ENCODE results near the gene COQ8B.

COQ8B gene

DNA sequence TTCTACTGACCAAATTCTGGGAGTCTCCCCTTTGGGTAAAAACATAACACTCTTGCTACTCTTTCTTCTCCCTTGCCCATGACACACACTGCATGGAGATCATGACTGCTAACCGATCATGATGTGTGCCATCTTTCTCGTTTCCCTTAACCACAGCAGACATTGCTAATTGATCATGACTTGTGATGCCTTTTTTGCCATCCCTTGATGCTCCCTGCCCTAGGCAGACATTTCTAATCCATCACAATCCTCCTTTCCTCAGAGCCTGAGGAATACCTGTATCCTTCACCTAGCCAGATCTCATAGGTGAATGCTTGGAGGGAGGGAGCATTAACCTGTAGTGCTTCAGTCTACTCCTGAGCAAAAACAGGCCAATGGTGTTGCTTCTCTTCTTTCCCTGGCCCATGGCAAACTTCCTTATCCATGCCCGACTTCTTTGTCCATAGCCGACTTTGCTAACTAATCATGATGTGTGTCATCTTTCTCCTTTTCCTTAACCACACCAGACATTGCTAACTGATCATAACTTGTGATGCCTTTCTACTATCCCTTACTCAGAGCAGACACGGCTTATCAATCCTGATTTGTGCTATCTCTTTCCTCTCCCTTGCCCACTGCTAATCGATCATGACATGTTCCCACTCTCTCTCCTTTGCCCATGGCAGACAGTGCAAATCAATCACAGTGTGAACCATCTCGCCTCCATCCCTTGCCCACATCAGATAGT lies 44.0 kb downstream of the COQ8B start:
- no peak overlapping the region for H3K4me3 ChIP-seq (ENCODE audit: low read length in 2 of 2)
- no peak overlapping the region for H3K27ac ChIP-seq (ENCODE audit: low read depth in 2 of 2, low read length in 2 of 2)
- H3K9me3 ChIP-seq (ENCODE audit: control insufficient read depth in 2 of 2, low read length in 2 of 2), result no peaks in the 10 kb centered on the region
- H3K4me1 ChIP-seq (ENCODE audit: control insufficient read depth in 2 of 2, insufficient read depth in 2 of 2, low read length in 2 of 2), result no peaks in the 10 kb centered on the region
- peaks cover 38 to 45% of the 10 kb centered on the region in 2 donors for H3K36me3 ChIP-seq (ENCODE audit: control insufficient read depth in 2 of 2, insufficient read depth in 2 of 2, low read length in 2 of 2)
- H3K9ac ChIP-seq (ENCODE audit: low read depth in 1 of 2, low read length in 2 of 2), result no peak overlapping the region
- H3K27me3 ChIP-seq (ENCODE audit: control insufficient read depth in 2 of 2, insufficient read depth in 2 of 2, low read length in 2 of 2), result no peaks in the 10 kb centered on the region

GRCh38 chr19:40672038-40672437 lies 44.6 kb downstream of the COQ8B start:
- no peak overlapping the region for H3K9ac ChIP-seq (ENCODE audit: low read depth in 1 of 2, low read length in 2 of 2)
- H3K4me3 ChIP-seq (ENCODE audit: low read length in 2 of 2), result no peak overlapping the region
- no peaks in the 10 kb centered on the region for H3K9me3 ChIP-seq (ENCODE audit: control insufficient read depth in 2 of 2, low read length in 2 of 2)
- H3K4me1 ChIP-seq (ENCODE audit: control insufficient read depth in 2 of 2, insufficient read depth in 2 of 2, low read length in 2 of 2), result no peaks in the 10 kb centered on the region
- H3K27ac ChIP-seq (ENCODE audit: low read depth in 2 of 2, low read length in 2 of 2), result no peak overlapping the region
- peaks cover 34 to 44% of the 10 kb centered on the region in 2 donors for H3K36me3 ChIP-seq (ENCODE audit: control insufficient read depth in 2 of 2, insufficient read depth in 2 of 2, low read length in 2 of 2)
- no peaks in the 10 kb centered on the region for H3K27me3 ChIP-seq (ENCODE audit: control insufficient read depth in 2 of 2, insufficient read depth in 2 of 2, low read length in 2 of 2)

DNA sequence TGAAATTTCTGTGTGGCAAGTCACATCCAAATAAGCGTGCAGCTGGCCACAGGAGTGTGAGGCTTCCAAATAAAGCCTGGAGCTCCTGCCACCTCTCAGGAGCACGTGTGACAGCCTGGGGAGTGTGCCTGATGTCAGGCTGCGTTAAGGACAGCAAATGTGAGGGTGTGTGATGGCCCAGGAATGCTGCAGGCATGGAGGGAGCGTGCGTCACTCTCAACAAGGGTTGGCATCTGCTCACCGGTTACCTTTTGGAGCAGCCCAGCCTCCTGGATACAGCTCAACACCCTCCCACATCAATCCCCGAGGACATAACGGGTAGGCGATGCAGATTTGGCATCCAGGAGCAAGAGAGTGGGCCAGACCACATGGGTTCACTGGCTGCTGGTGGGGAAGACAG lies 45.3 kb downstream of the COQ8B start:
- Histone ChIP-seq H3K4me1 (ENCODE audit: control insufficient read depth in 2 of 2, insufficient read depth in 2 of 2, low read length in 2 of 2) (no peaks in the 10 kb centered on the region), H3K27ac (ENCODE audit: low read depth in 2 of 2, low read length in 2 of 2) (no peak overlapping the region), H3K27me3 (ENCODE audit: control insufficient read depth in 2 of 2, insufficient read depth in 2 of 2, low read length in 2 of 2) (no peaks in the 10 kb centered on the region), H3K9me3 (ENCODE audit: control insufficient read depth in 2 of 2, low read length in 2 of 2) (no peaks in the 10 kb centered on the region), H3K4me3 (ENCODE audit: low read length in 2 of 2) (no peak overlapping the region), H3K36me3 (ENCODE audit: control insufficient read depth in 2 of 2, insufficient read depth in 2 of 2, low read length in 2 of 2) (peaks cover 32 to 41% of the 10 kb centered on the region in 2 donors), H3K9ac (ENCODE audit: low read depth in 1 of 2, low read length in 2 of 2) (no peak overlapping the region)

- H3K27ac ChIP-seq (ENCODE audit: low read depth in 2 of 2, low read length in 2 of 2), result no peak overlapping the region
- no peaks in the 10 kb centered on the region for H3K9me3 ChIP-seq (ENCODE audit: control insufficient read depth in 2 of 2, low read length in 2 of 2)
- H3K27me3 ChIP-seq (ENCODE audit: control insufficient read depth in 2 of 2, insufficient read depth in 2 of 2, low read length in 2 of 2), result no peaks in the 10 kb centered on the region
- peaks cover 32 to 37% of the 10 kb centered on the region in 2 donors for H3K36me3 ChIP-seq (ENCODE audit: control insufficient read depth in 2 of 2, insufficient read depth in 2 of 2, low read length in 2 of 2)
- H3K4me1 ChIP-seq (ENCODE audit: control insufficient read depth in 2 of 2, insufficient read depth in 2 of 2, low read length in 2 of 2), result no peaks in the 10 kb centered on the region
- no peak overlapping the region for H3K9ac ChIP-seq (ENCODE audit: low read depth in 1 of 2, low read length in 2 of 2)
- H3K4me3 ChIP-seq (ENCODE audit: low read length in 2 of 2), result no peak overlapping the region
These were observed 47.6 kb downstream of the COQ8B start for GRCh38 chr19:40668991-40669614.

GRCh38 chr19:40667602-40668001 lies 49.1 kb downstream of the COQ8B start:
- H3K36me3 ChIP-seq (ENCODE audit: control insufficient read depth in 2 of 2, insufficient read depth in 2 of 2, low read length in 2 of 2), result peaks cover 24 to 25% of the 10 kb centered on the region in 2 donors

DNA sequence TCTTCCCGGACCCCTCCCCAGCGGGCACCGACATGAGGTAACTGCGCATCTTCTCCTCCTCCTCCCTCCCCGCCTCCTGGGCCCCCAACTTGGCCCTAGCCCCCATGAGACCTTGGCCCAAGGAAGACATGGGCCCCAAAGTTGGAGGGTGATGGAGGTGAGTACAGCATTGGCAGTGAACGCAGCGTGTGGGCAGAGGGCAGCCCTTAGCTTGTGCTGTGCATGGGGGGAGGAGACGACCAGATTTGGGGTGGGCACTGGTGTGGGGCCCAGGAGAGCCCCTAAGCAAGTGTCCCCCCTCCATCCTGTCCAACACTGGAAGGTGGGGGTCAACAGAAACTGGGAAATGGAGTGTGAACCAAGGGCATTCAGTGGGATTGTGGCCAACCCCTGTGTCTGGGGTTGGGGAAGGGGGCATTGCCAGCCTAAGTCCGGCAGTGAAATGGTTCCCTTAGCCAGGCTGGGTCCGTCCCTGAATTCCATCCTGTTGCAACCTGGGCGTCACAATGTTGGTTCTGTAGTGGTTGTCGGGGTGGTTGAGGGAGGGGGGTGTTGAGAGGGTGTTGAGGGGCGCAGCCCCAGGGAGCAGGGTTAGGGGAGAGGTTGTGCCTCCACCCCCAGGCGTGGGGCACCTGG lies 49.8 kb downstream of the COQ8B start:
- Histone ChIP-seq H3K36me3 (ENCODE audit: control insufficient read depth in 2 of 2, insufficient read depth in 2 of 2, low read length in 2 of 2) (peaks cover 17 to 22% of the 10 kb centered on the region in 2 donors), H3K27me3 (ENCODE audit: control insufficient read depth in 2 of 2, insufficient read depth in 2 of 2, low read length in 2 of 2) (no peaks in the 10 kb centered on the region), H3K4me1 (ENCODE audit: control insufficient read depth in 2 of 2, insufficient read depth in 2 of 2, low read length in 2 of 2) (peaks cover 5 to 8% of the 10 kb centered on the region in 2 donors), H3K9me3 (ENCODE audit: control insufficient read depth in 2 of 2, low read length in 2 of 2) (no peaks in the 10 kb centered on the region), H3K27ac (ENCODE audit: low read depth in 2 of 2, low read length in 2 of 2) (no peak overlapping the region), H3K9ac (ENCODE audit: low read depth in 1 of 2, low read length in 2 of 2) (no peak overlapping the region), H3K4me3 (ENCODE audit: low read length in 2 of 2) (no peak overlapping the region)

More at GRCh38 chr19:40667602-40668001, 49.1 kb downstream of the COQ8B start:
- H3K4me3 ChIP-seq (ENCODE audit: low read length in 2 of 2), result no peak overlapping the region
- H3K4me1 ChIP-seq (ENCODE audit: control insufficient read depth in 2 of 2, insufficient read depth in 2 of 2, low read length in 2 of 2), result peaks cover 5 to 8% of the 10 kb centered on the region in 2 donors
- no peak overlapping the region for H3K9ac ChIP-seq (ENCODE audit: low read depth in 1 of 2, low read length in 2 of 2)
- no peaks in the 10 kb centered on the region for H3K27me3 ChIP-seq (ENCODE audit: control insufficient read depth in 2 of 2, insufficient read depth in 2 of 2, low read length in 2 of 2)
- H3K9me3 ChIP-seq (ENCODE audit: control insufficient read depth in 2 of 2, low read length in 2 of 2), result no peaks in the 10 kb centered on the region
- no peak overlapping the region for H3K27ac ChIP-seq (ENCODE audit: low read depth in 2 of 2, low read length in 2 of 2)

DNA sequence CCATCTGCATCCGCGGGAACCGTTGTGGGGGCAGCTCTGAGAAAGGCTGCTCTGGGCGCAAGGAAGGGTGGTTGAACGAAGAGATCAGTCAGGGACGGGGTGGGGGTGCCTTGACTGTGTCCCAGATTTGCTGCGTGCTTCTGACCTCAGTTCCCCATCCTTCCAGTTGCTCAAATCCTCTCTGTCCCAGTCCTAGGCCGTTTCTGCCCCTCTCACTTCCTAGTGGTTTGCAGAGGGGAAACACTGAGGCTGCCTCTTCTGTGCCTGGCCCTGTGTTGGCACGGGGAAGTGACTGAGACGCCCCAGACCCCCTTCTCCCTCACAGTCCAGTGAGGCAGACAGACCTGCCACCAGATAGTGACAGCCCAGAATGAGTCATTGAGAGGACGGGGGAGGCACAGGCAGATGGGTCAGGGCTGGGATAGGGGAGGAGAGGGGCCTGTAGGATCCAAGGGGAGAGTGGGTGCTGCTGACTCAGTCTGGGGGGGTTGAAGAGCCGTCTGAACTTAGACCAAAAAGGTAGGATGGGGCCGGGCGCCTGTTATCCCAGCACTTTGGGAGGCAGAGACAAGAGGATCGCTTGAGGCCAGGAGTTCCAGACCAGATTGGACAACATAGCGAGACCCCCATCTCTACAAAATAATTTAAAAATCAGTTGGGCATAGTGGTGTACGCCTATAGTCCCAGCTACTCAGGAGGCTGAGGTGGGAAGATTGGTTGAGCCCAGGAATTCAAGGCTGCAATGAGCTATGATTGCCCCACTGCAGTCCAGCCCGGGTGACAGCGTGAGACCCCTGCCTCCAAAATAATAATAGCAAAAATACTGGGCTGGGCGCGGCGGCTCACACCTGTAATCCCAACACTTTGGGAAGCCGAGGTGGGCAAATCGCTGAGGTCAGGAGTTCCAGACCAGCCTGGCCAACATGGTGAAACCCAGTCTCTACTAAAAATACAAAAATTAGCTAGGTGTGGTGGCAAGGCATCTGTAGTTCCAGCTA lies 52.7 kb downstream of the COQ8B start:
- peaks cover 5 to 8% of the 10 kb centered on the region in 2 donors for H3K4me1 ChIP-seq (ENCODE audit: control insufficient read depth in 2 of 2, insufficient read depth in 2 of 2, low read length in 2 of 2)
- peak overlapping the region; percentile 70 to 82 for H3K27ac ChIP-seq (ENCODE audit: low read depth in 2 of 2, low read length in 2 of 2)
- H3K4me3 ChIP-seq (ENCODE audit: low read length in 2 of 2), result peak overlapping the region; percentile 72 to 76
- peaks cover 0 to 2% of the 10 kb centered on the region in 2 donors for H3K36me3 ChIP-seq (ENCODE audit: control insufficient read depth in 2 of 2, insufficient read depth in 2 of 2, low read length in 2 of 2)
- peak overlapping the region; percentile 38 to 71 for H3K9ac ChIP-seq (ENCODE audit: low read depth in 1 of 2, low read length in 2 of 2)
- H3K27me3 ChIP-seq (ENCODE audit: control insufficient read depth in 2 of 2, insufficient read depth in 2 of 2, low read length in 2 of 2), result no peaks in the 10 kb centered on the region
- no peaks in the 10 kb centered on the region for H3K9me3 ChIP-seq (ENCODE audit: control insufficient read depth in 2 of 2, low read length in 2 of 2)

- no peaks in the 10 kb centered on the region for H3K36me3 ChIP-seq (ENCODE audit: control insufficient read depth in 2 of 2, insufficient read depth in 2 of 2, low read length in 2 of 2)
- H3K9ac ChIP-seq (ENCODE audit: low read depth in 1 of 2, low read length in 2 of 2), result peak overlapping the region; percentile 38 to 71
- H3K27me3 ChIP-seq (ENCODE audit: control insufficient read depth in 2 of 2, insufficient read depth in 2 of 2, low read length in 2 of 2), result no peaks in the 10 kb centered on the region
- H3K4me3 ChIP-seq (ENCODE audit: low read length in 2 of 2), result peak overlapping the region; percentile 72 to 76
- peaks cover 5 to 8% of the 10 kb centered on the region in 2 donors for H3K4me1 ChIP-seq (ENCODE audit: control insufficient read depth in 2 of 2, insufficient read depth in 2 of 2, low read length in 2 of 2)
- H3K9me3 ChIP-seq (ENCODE audit: control insufficient read depth in 2 of 2, low read length in 2 of 2), result no peaks in the 10 kb centered on the region
- H3K27ac ChIP-seq (ENCODE audit: low read depth in 2 of 2, low read length in 2 of 2), result peak overlapping the region; percentile 70 to 82
These were observed 53.6 kb downstream of the COQ8B start for GRCh38 chr19:40662925-40663694.

DNA sequence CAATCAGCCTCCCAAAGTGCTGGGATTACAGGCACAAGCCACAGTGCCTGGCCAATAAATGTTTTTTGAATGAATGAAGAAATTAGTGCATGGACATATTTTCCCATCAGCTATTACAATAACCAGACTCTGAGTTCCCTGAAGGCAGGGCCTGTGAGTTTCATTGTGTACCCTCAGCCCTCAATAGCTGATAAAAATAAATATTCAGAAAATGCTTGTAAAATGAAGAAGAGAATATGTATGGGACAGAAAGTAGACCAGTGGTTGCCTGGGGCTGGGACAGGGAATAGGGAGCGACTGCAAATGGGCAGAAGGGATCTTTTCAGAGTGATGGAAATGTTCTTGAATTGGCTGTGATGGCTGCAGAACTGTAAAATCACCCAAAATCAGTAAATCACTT lies 55.1 kb downstream of the COQ8B start:
- Histone ChIP-seq H3K4me3 (ENCODE audit: low read length in 2 of 2) (no peak overlapping the region), H3K9ac (ENCODE audit: low read depth in 1 of 2, low read length in 2 of 2) (no peak overlapping the region), H3K9me3 (ENCODE audit: control insufficient read depth in 2 of 2, low read length in 2 of 2) (no peaks in the 10 kb centered on the region), H3K27me3 (ENCODE audit: control insufficient read depth in 2 of 2, insufficient read depth in 2 of 2, low read length in 2 of 2) (no peaks in the 10 kb centered on the region), H3K36me3 (ENCODE audit: control insufficient read depth in 2 of 2, insufficient read depth in 2 of 2, low read length in 2 of 2) (no peaks in the 10 kb centered on the region), H3K4me1 (ENCODE audit: control insufficient read depth in 2 of 2, insufficient read depth in 2 of 2, low read length in 2 of 2) (peaks cover 5 to 8% of the 10 kb centered on the region in 2 donors), H3K27ac (ENCODE audit: low read depth in 2 of 2, low read length in 2 of 2) (no peak overlapping the region)
